Measurements from ENCODE around the gene SHMT1. TPM values are rescaled to one million over a fixed set of nuclear protein-coding genes. Genes with fewer than 3 reads are reported as not detected.

The SHMT1 gene
- total RNA-seq, 1 donor from 2014 or later: 20.5 TPM

GRCh38 chr17:18318771-18319450 lies 44.4 kb downstream of the SHMT1 start:
- TF ChIP-seq, protein P1, sequence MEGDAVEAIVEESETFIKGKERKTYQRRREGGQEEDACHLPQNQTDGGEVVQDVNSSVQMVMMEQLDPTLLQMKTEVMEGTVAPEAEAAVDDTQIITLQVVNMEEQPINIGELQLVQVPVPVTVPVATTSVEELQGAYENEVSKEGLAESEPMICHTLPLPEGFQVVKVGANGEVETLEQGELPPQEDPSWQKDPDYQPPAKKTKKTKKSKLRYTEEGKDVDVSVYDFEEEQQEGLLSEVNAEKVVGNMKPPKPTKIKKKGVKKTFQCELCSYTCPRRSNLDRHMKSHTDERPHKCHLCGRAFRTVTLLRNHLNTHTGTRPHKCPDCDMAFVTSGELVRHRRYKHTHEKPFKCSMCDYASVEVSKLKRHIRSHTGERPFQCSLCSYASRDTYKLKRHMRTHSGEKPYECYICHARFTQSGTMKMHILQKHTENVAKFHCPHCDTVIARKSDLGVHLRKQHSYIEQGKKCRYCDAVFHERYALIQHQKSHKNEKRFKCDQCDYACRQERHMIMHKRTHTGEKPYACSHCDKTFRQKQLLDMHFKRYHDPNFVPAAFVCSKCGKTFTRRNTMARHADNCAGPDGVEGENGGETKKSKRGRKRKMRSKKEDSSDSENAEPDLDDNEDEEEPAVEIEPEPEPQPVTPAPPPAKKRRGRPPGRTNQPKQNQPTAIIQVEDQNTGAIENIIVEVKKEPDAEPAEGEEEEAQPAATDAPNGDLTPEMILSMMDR (IDR thresholded peaks at IDR 0.05; ENCODE audit: unreplicated experiment): no peak
- Mint-ChIP-seq H3K4me3 (peak overlapping the region; percentile 13), H3K27ac (no peak overlapping the region), H3K4me1 (peaks cover 52% of the 10 kb centered on the region), H3K36me3 (peaks cover 10% of the 10 kb centered on the region), H3K27me3 (ENCODE audit: low read depth) (no peaks in the 10 kb centered on the region), H3K9me3 (no peaks in the 10 kb centered on the region)
- DNase-seq (ENCODE audit: low spot score in 2 of 2, unreplicated experiment in 2 of 2): no peak

DNA sequence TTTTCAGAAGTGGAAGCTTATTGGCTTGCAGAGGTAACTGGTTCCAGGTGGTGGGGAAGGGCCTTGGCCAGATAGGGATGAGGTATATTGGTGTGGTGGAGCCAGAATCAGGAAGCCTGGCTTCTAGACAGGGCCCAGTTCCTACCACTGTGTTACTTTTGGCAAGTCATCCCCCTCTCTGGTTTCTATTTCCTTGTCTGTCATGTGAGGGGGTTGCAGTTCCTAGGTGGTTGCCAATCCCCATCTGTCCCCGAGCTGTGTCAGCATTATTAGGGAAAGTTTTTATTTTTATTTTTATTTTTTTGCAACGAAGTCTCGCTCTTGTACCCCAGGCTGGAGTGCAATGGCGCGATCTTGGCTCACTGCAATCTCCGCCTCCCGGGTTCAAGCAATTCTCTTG lies 45.2 kb downstream of the SHMT1 start:
- DNase-seq (ENCODE audit: low spot score in 2 of 2, unreplicated experiment in 2 of 2): no peak
- Mint-ChIP-seq H3K4me1 (peaks cover 60% of the 10 kb centered on the region), H3K4me3 (peak overlapping the region; percentile 18), H3K27ac (no peak overlapping the region), H3K9me3 (no peaks in the 10 kb centered on the region), H3K27me3 (ENCODE audit: low read depth) (no peaks in the 10 kb centered on the region), H3K36me3 (peaks cover 9% of the 10 kb centered on the region)
- TF ChIP-seq, protein P1 (IDR thresholded peaks at IDR 0.05; ENCODE audit: unreplicated experiment): no peak

DNA sequence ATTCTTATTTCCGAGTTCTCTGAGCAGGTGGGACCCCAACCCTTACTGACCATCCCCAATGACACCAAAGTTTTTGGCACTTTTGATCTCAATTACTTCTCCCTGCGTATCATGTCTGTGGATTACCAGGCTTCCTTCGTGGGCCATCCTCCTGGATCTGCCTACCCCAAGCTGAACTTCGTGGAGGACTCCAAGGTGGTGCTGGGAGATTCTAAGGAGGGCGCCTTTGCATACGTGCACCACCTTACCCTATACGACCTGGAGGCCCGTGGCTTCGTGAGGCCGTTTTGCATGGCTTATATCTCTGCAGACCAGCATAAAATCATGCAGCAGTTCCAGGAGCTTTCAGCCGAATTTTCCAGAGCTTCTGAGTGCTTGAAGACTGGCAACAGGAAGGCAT lies 47.4 kb downstream of the SHMT1 start:
- Mint-ChIP-seq H3K27me3 (ENCODE audit: low read depth) (no peaks in the 10 kb centered on the region), H3K9me3 (no peaks in the 10 kb centered on the region), H3K36me3 (peaks cover 7% of the 10 kb centered on the region), H3K4me1 (peaks cover 70% of the 10 kb centered on the region), H3K27ac (peak overlapping the region; percentile 99), H3K4me3 (peak overlapping the region; percentile 92)
- TF ChIP-seq, protein P1 (IDR thresholded peaks at IDR 0.05; ENCODE audit: unreplicated experiment): no peak
- no peak for DNase-seq (ENCODE audit: low spot score in 2 of 2, unreplicated experiment in 2 of 2)

DNA sequence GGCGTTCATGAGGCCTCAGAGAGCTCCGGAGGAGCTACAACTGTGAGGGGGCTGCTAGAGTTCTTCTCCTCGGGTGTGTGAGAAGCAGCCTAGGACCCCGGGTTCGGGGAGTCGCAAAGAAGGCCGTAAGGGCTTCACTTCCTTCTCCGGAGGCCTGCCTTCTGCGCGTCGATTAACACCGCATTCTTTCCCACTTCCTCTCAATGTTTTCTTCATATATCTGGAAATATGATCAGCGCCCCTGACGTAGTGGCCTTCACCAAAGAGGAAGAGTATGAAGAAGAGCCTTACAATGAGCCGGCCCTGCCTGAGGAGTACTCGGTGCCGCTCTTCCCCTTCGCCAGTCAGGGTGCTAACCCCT lies 47.8 kb downstream of the SHMT1 start:
- no peak for DNase-seq (ENCODE audit: low spot score in 2 of 2, unreplicated experiment in 2 of 2)
- no peaks in the 10 kb centered on the region for H3K27me3 Mint-ChIP-seq (ENCODE audit: low read depth)
- H3K36me3 Mint-ChIP-seq: peaks cover 10% of the 10 kb centered on the region
- TF ChIP-seq, protein P1 (IDR thresholded peaks at IDR 0.05; ENCODE audit: unreplicated experiment): no peak
- peak overlapping the region; percentile 92 for H3K4me3 Mint-ChIP-seq
- H3K27ac Mint-ChIP-seq: peak overlapping the region; percentile 99
- H3K9me3 Mint-ChIP-seq: no peaks in the 10 kb centered on the region
- peaks cover 70% of the 10 kb centered on the region for H3K4me1 Mint-ChIP-seq

GRCh38 chr17:18314731-18315561 lies 48.4 kb downstream of the SHMT1 start, which contains the start of the genes SMCR8 and TOP3A:
SMCR8 (plus strand) TSS chr17:18315293; CDS start chr17:18315790, 497 bp downstream.
TOP3A (minus strand) TSS chr17:18314994; CDS start chr17:18314778, 216 bp downstream.
- H3K36me3 Mint-ChIP-seq: peaks cover 13% of the 10 kb centered on the region

More at GRCh38 chr17:18314731-18315561, 48.4 kb downstream of the SHMT1 start, which contains the start of the genes SMCR8 and TOP3A:
- Mint-ChIP-seq H3K9me3 (no peaks in the 10 kb centered on the region), H3K27me3 (ENCODE audit: low read depth) (no peaks in the 10 kb centered on the region), H3K27ac (peak within 1 kb of the TSS; percentile 99), H3K4me1 (peaks cover 66% of the 10 kb centered on the region), H3K4me3 (peak within 1 kb of the TSS; percentile 92)
- DNase-seq (ENCODE audit: low spot score in 2 of 2, unreplicated experiment in 2 of 2): peak; percentile 94 to 97
- TF ChIP-seq, protein P1 (IDR thresholded peaks at IDR 0.05; ENCODE audit: unreplicated experiment): no peak

All from mesothelial cell of epicardium (in vitro differentiated cells).